ENCODE data around the gene MAFG. TPM values are rescaled to one million over a fixed set of nuclear protein-coding genes. Genes with fewer than 3 reads are reported as not detected.

MAFG gene
- total RNA-seq, 1 experiment from 2014 or later: 29.1 TPM

- H3K36me3 Mint-ChIP-seq (ENCODE audit: insufficient read depth, unreplicated experiment): peaks cover 95% of the 10 kb centered on the region
- no TSS peak for BruUV-seq (replicated peaks)
- peak; percentile 77 to 84 for DNase-seq
- Histone ChIP-seq H3K9me3 (no peaks in the 10 kb centered on the region), H3K27me3 (replicated peaks; ENCODE audit: control insufficient read depth, insufficient read depth, low read length) (no peaks in the 10 kb centered on the region), H3K4me3 (ENCODE audit: low read depth, low read length) (peak within 1 kb of the TSS; percentile 86), H3K36me3 (ENCODE audit: control insufficient read depth, insufficient read depth, low read length) (peaks cover 14% of the 10 kb centered on the region), H3K4me1 (peaks cover 11% of the 10 kb centered on the region)
- H3K27ac Mint-ChIP-seq (ENCODE audit: unreplicated experiment): peak within 1 kb of the TSS; percentile 90
- H3K27me3 Mint-ChIP-seq (ENCODE audit: insufficient read depth, unreplicated experiment): no peaks in the 10 kb centered on the region
- H3K9me3 Mint-ChIP-seq (ENCODE audit: unreplicated experiment): no peaks in the 10 kb centered on the region
- H3K4me3 Mint-ChIP-seq (ENCODE audit: unreplicated experiment): peak within 1 kb of the TSS; percentile 93
- ChIA-PET CTCF (interaction anchor here (0.5 to 1.5 kb wide), 3 partner anchors 42 to 288 kb away, joined by 3 to 5 read pairs (median 5); no protein-coding TSS in a partner anchor), POLR2A (interaction anchor here (0.6 to 1.3 kb wide), 3 partner anchors 9 to 162 kb away, joined by 3 to 11 read pairs (median 4); partner anchors contain the start of gene MAFG)
- H3K4me1 Mint-ChIP-seq (ENCODE audit: low read depth, unreplicated experiment): peaks cover 28% of the 10 kb centered on the region
- TF ChIP-seq CTCF (IDR thresholded peaks at IDR 0.05; ENCODE audit: insufficient read depth in 1 of 2, low read depth in 1 of 2, low read length in 1 of 2, severe bottlenecking in 1 of 2, unreplicated experiment in 1 of 2): no peak
- intact Hi-C loops (cut with micrococcal nuclease; ENCODE audit: unreplicated experiment): loop anchor here (1.0 kb wide), 1 partner anchor 9 kb away; no protein-coding TSS in a partner anchor
Measured at GRCh38 chr17:81917565-81918332, 9.8 kb downstream of the MAFG start, which contains the start of gene SIRT7. SIRT7 (minus strand) TSS chr17:81918176; CDS start chr17:81918131, 45 bp downstream.

DNA sequence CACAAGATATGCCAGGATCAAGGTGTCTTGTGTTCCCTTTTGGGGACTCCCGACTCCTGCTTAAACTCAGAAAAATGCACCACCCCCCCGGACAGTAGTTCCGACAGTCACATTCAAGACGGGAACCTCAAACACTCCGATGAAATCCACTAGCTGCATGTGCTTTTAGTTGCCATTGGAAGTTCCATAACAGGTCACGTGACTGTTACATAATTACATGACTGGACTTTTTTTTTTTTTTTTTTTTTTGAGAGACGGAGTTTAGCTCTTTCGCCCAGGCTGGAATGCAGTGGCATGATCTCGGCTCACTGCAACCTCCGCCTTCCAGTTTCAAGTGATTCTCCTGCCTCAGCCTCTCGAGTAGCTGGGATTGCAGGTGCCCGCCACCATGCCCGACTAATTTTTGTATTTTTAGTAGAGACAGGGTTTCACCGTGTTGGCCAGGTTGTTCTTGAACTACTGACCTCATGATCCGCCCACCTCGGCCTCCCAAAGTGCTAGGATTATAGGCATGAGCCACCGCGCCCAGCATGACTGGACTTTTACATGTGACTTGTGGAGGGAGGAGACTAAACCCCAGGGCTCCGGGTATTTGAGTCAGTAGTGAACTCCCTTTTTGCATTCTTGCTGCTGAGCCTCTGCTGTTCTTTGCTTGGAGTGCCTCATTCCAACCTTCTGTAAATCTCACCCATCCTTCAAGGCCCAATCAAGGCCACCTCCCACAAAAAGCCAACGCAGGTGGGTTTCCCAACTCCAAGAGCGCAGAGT is 11.1 kb downstream of the MAFG start:
- POLR2A ChIA-PET: interaction anchor here (0.6 to 1.1 kb wide), 5 partner anchors 10 to 79 kb away, joined by 3 to 9 read pairs (median 5); no protein-coding TSS in a partner anchor
- H3K9me3 ChIP-seq: no peaks in the 10 kb centered on the region
- peaks cover 15% of the 10 kb centered on the region for H3K36me3 ChIP-seq (ENCODE audit: control insufficient read depth, insufficient read depth, low read length)
- Mint-ChIP-seq H3K9me3 (ENCODE audit: unreplicated experiment) (no peaks in the 10 kb centered on the region), H3K27me3 (ENCODE audit: insufficient read depth, unreplicated experiment) (no peaks in the 10 kb centered on the region), H3K36me3 (ENCODE audit: insufficient read depth, unreplicated experiment) (peaks cover 95% of the 10 kb centered on the region), H3K27ac (ENCODE audit: unreplicated experiment) (peak overlapping the region; percentile 90), H3K4me3 (ENCODE audit: unreplicated experiment) (peak overlapping the region; percentile 93), H3K4me1 (ENCODE audit: low read depth, unreplicated experiment) (peaks cover 36% of the 10 kb centered on the region)
- no peak for TF ChIP-seq CTCF (IDR thresholded peaks at IDR 0.05; ENCODE audit: insufficient read depth in 1 of 2, low read depth in 1 of 2, low read length in 1 of 2, severe bottlenecking in 1 of 2, unreplicated experiment in 1 of 2)
- CTCF ChIA-PET: interaction anchor here (0.6 to 1.5 kb wide), 8 partner anchors 11 to 1792 kb away, joined by 3 to 5 read pairs (median 4); no protein-coding TSS in a partner anchor
- H3K4me1 ChIP-seq: peaks cover 14% of the 10 kb centered on the region
- BruUV-seq (replicated peaks): no TSS peak
- DNase-seq: no peak
- no peaks in the 10 kb centered on the region for H3K27me3 ChIP-seq (replicated peaks; ENCODE audit: control insufficient read depth, insufficient read depth, low read length)
- peak overlapping the region; percentile 86 for H3K4me3 ChIP-seq (ENCODE audit: low read depth, low read length)
- intact Hi-C loops (cut with micrococcal nuclease; ENCODE audit: unreplicated experiment): no loop called here

- peaks cover 14% of the 10 kb centered on the region for H3K36me3 ChIP-seq (ENCODE audit: control insufficient read depth, insufficient read depth, low read length)
- Mint-ChIP-seq H3K4me3 (ENCODE audit: unreplicated experiment) (no peak overlapping the region), H3K36me3 (ENCODE audit: insufficient read depth, unreplicated experiment) (peaks cover 94% of the 10 kb centered on the region), H3K4me1 (ENCODE audit: low read depth, unreplicated experiment) (peaks cover 36% of the 10 kb centered on the region), H3K27me3 (ENCODE audit: insufficient read depth, unreplicated experiment) (no peaks in the 10 kb centered on the region), H3K27ac (ENCODE audit: unreplicated experiment) (no peak overlapping the region), H3K9me3 (ENCODE audit: unreplicated experiment) (no peaks in the 10 kb centered on the region)
- ChIA-PET POLR2A (interaction anchor here (0.6 kb wide), 1 partner anchor 82 kb away, joined by 3 read pairs; the partner anchor contains the start of gene MCRIP1), CTCF (no interaction called here)
- H3K9me3 ChIP-seq: no peaks in the 10 kb centered on the region
- no peak for DNase-seq
- no peaks in the 10 kb centered on the region for H3K27me3 ChIP-seq (replicated peaks; ENCODE audit: control insufficient read depth, insufficient read depth, low read length)
- H3K4me1 ChIP-seq: peaks cover 14% of the 10 kb centered on the region
- H3K4me3 ChIP-seq (ENCODE audit: low read depth, low read length): no peak overlapping the region
- BruUV-seq (replicated peaks): no TSS peak
- intact Hi-C loops (cut with micrococcal nuclease; ENCODE audit: unreplicated experiment): no loop called here
- no peak for TF ChIP-seq CTCF (IDR thresholded peaks at IDR 0.05; ENCODE audit: insufficient read depth in 1 of 2, low read depth in 1 of 2, low read length in 1 of 2, severe bottlenecking in 1 of 2, unreplicated experiment in 1 of 2)
Measured at GRCh38 chr17:81915331-81915730, 12.2 kb downstream of the MAFG start.
